Trophoblast cell (in vitro differentiated cells and primary cell): ENCODE measurements around the gene KRT6A.

ENCODE experiments used
- DNase-seq, 2 donors: peaks; one replicate each; pipeline ENCODE4 v3.0.0-alpha.2; 2016
- H2AFZ ChIP-seq: 2 replicates; pipeline ENCODE4 v1.6.1; 2013; ENCODE audit warnings: low read length, moderate library complexity, mild to moderate bottlenecking; ENCODE audit not compliant: insufficient read depth, poor library complexity
- H2AK5ac ChIP-seq: 2 replicates; pipeline ENCODE4 v1.6.1; 2013; ENCODE audit warnings: mild to moderate bottlenecking, low read length
- H2BK120ac ChIP-seq: 2 replicates; pipeline ENCODE4 v1.6.1; 2013; ENCODE audit warnings: low read length, mild to moderate bottlenecking, moderate library complexity; ENCODE audit not compliant: insufficient read depth, poor library complexity
- H2BK12ac ChIP-seq: 2 replicates; pipeline ENCODE4 v1.6.1; 2013; ENCODE audit warnings: mild to moderate bottlenecking, low read length, moderate library complexity
- H2BK5ac ChIP-seq: 2 replicates; pipeline ENCODE4 v1.6.1; 2013; ENCODE audit warnings: low read length, low read depth, moderate library complexity, mild to moderate bottlenecking; ENCODE audit not compliant: poor library complexity
- H3K14ac ChIP-seq: 2 replicates; pipeline ENCODE4 v1.6.1; 2013; ENCODE audit warnings: mild to moderate bottlenecking, low read length
- H3K18ac ChIP-seq: 2 replicates; pipeline ENCODE4 v1.6.1; 2013; ENCODE audit warnings: mild to moderate bottlenecking, low read length
- H3K23ac ChIP-seq: 2 replicates; pipeline ENCODE4 v1.6.1; 2013; ENCODE audit warnings: low read length
- H3K27ac ChIP-seq: 2 replicates; pipeline ENCODE4 v1.5.1; 2013; ENCODE audit warnings: low read depth, mild to moderate bottlenecking, inconsistent platforms, low read length, moderate library complexity
- H3K27me3 ChIP-seq: 2 replicates; pipeline ENCODE4 v1.6.1; 2013; ENCODE audit warnings: inconsistent platforms, mild to moderate bottlenecking, low read length, moderate library complexity; ENCODE audit not compliant: insufficient read depth
- H3K36me3 ChIP-seq, 2 experiments: 1 replicate in 1 of 2; 2 replicates in 1 of 2; pipeline ENCODE4 v1.6.1; 2013; ENCODE audit warnings: low read length in 2 of 2, mild to moderate bottlenecking in 2 of 2, moderate library complexity in 1 of 2; ENCODE audit not compliant: insufficient read depth in 2 of 2, control insufficient read depth in 1 of 2
- H3K4ac ChIP-seq: 2 replicates; pipeline ENCODE4 v1.6.1; 2013; ENCODE audit warnings: low read depth, mild to moderate bottlenecking, low read length, moderate library complexity
- H3K4me1 ChIP-seq, 2 experiments: 1 replicate in 1 of 2; 2 replicates in 1 of 2; pipeline ENCODE4 v1.6.1; 2013; ENCODE audit warnings: low read length in 2 of 2, mild to moderate bottlenecking in 2 of 2, moderate library complexity in 1 of 2; ENCODE audit not compliant: insufficient read depth in 2 of 2, control insufficient read depth in 1 of 2
- H3K4me2 ChIP-seq: 2 replicates; pipeline ENCODE4 v1.6.1; 2013; ENCODE audit warnings: inconsistent platforms, mild to moderate bottlenecking, low read length, moderate library complexity
- H3K4me3 ChIP-seq: 2 replicates; pipeline ENCODE4 v1.5.1; 2013; ENCODE audit warnings: mild to moderate bottlenecking, low read depth, low read length, inconsistent platforms
- H3K79me1 ChIP-seq: one replicate; pipeline ENCODE4 v1.6.1; 2013; ENCODE audit warnings: low read length
- H3K79me2 ChIP-seq: 2 replicates; pipeline ENCODE4 v1.6.1; 2013; ENCODE audit warnings: low read length, mild to moderate bottlenecking; ENCODE audit not compliant: control insufficient read depth, insufficient read depth, poor library complexity
- H3K9ac ChIP-seq: 2 replicates; pipeline ENCODE4 v1.6.1; 2013; ENCODE audit warnings: mild to moderate bottlenecking, low read length
- H3K9me3 ChIP-seq: 2 replicates; pipeline ENCODE4 v1.6.1; 2013; ENCODE audit warnings: low read depth, mild to moderate bottlenecking, control low read depth, inconsistent platforms, low read length; ENCODE audit not compliant: insufficient read depth
- H4K12ac ChIP-seq: 2 replicates; pipeline ENCODE4 v1.6.1; 2013; ENCODE audit warnings: low read depth, mild to moderate bottlenecking, low read length, moderate library complexity
- H4K8ac ChIP-seq: 2 replicates; pipeline ENCODE4 v1.6.1; 2013; ENCODE audit warnings: low read depth, mild to moderate bottlenecking, low read length, moderate library complexity
- H4K91ac ChIP-seq: one replicate; pipeline ENCODE4 v1.6.1; 2013; ENCODE audit warnings: low read depth, mild to moderate bottlenecking, low read length, moderate library complexity
- WGBS: extraction: QIAGEN DNeasy Blood & Tissue Kit; methylation state at CpG from one replicate; pipeline ENCODE4 v1.1.7; 2013; ENCODE audit warnings: missing lambda C conversion rate; ENCODE audit not compliant: insufficient read length, insufficient coverage; ENCODE audit errors: extremely low coverage; 5-methylcytosine and 5-hydroxymethylcytosine counted together

Gene KRT6A

GRCh38 chr12:52528641-52529143 lies 35.6 kb upstream of the KRT6A start:
- WGBS: no CpG with 5 or more reads among the region's 8 CpGs
- Histone ChIP-seq H3K27ac (no peak overlapping the region), H3K4me3 (no peak overlapping the region), H3K36me3 (no peaks in the 10 kb centered on the region), H2AK5ac (no peak overlapping the region), H3K27me3 (no peaks in the 10 kb centered on the region), H3K23ac (no peak overlapping the region), H3K14ac (no peak overlapping the region), H3K9ac (no peak overlapping the region), H3K79me2 (no peaks in the 10 kb centered on the region), H3K79me1 (no peaks in the 10 kb centered on the region), H3K4me2 (no peak overlapping the region), H2BK5ac (no peak overlapping the region), H4K12ac (no peak overlapping the region), H3K9me3 (peaks cover 4% of the 10 kb centered on the region), H3K18ac (no peak overlapping the region), H2AFZ (no peak overlapping the region), H4K8ac (no peak overlapping the region), H2BK120ac (no peak overlapping the region), H2BK12ac (no peak overlapping the region), H4K91ac (no peak overlapping the region), H3K4ac (no peak overlapping the region), H3K4me1 (peaks cover 8% of the 10 kb centered on the region in 2 experiments)
- DNase-seq: no peak

- no peak overlapping the region for H3K27ac ChIP-seq
- H4K91ac ChIP-seq: no peak overlapping the region
- H2AFZ ChIP-seq: no peak overlapping the region
- H3K4me3 ChIP-seq: no peak overlapping the region
- no peaks in the 10 kb centered on the region for H3K27me3 ChIP-seq
- no peak overlapping the region for H2BK5ac ChIP-seq
- H3K4me1 ChIP-seq: peaks cover 14 to 16% of the 10 kb centered on the region in 2 experiments
- no peaks in the 10 kb centered on the region for H3K36me3 ChIP-seq
- no peak overlapping the region for H3K18ac ChIP-seq
- H2AK5ac ChIP-seq: no peak overlapping the region
- no peak overlapping the region for H4K8ac ChIP-seq
- no peak overlapping the region for H2BK120ac ChIP-seq
- H3K79me2 ChIP-seq: no peaks in the 10 kb centered on the region
- H3K9ac ChIP-seq: no peak overlapping the region
- no CpG with 5 or more reads among the region's 4 CpGs for WGBS
- H3K4me2 ChIP-seq: no peak overlapping the region
- no peak for DNase-seq
- H3K23ac ChIP-seq: no peak overlapping the region
- no peak overlapping the region for H3K4ac ChIP-seq
- no peak overlapping the region for H2BK12ac ChIP-seq
- H3K14ac ChIP-seq: no peak overlapping the region
- no peaks in the 10 kb centered on the region for H3K79me1 ChIP-seq
- no peaks in the 10 kb centered on the region for H3K9me3 ChIP-seq
- H4K12ac ChIP-seq: no peak overlapping the region
These were observed 34.2 kb upstream of the KRT6A start for GRCh38 chr12:52527121-52527800.

- no CpG with 5 or more reads among the region's 8 CpGs for WGBS
- Histone ChIP-seq H4K91ac (no peak overlapping the region), H3K18ac (no peak overlapping the region), H4K12ac (no peak overlapping the region), H3K4ac (no peak overlapping the region), H3K4me2 (no peak overlapping the region), H3K9me3 (no peaks in the 10 kb centered on the region), H4K8ac (no peak overlapping the region), H3K9ac (no peak overlapping the region), H3K79me2 (no peaks in the 10 kb centered on the region), H2BK120ac (no peak overlapping the region), H3K27me3 (no peaks in the 10 kb centered on the region), H2AFZ (no peak overlapping the region), H3K36me3 (no peaks in the 10 kb centered on the region), H3K4me1 (peaks cover 21 to 23% of the 10 kb centered on the region in 2 experiments), H3K79me1 (no peaks in the 10 kb centered on the region), H2AK5ac (no peak overlapping the region), H3K4me3 (no peak overlapping the region), H3K23ac (no peak overlapping the region), H2BK12ac (no peak overlapping the region), H3K27ac (no peak overlapping the region), H3K14ac (no peak overlapping the region), H2BK5ac (no peak overlapping the region)
- no peak for DNase-seq
These were observed 33.5 kb upstream of the KRT6A start for GRCh38 chr12:52526511-52526951.

- H2BK120ac ChIP-seq: no peak overlapping the region
- H3K23ac ChIP-seq: no peak overlapping the region
- no peak overlapping the region for H2BK12ac ChIP-seq
- no peaks in the 10 kb centered on the region for H3K79me2 ChIP-seq
- no peak overlapping the region for H4K91ac ChIP-seq
- no peak overlapping the region for H3K18ac ChIP-seq
- no peak overlapping the region for H3K27ac ChIP-seq
- no peak overlapping the region for H3K14ac ChIP-seq
- no CpG with 5 or more reads among the region's 13 CpGs for WGBS
- no peak overlapping the region for H4K12ac ChIP-seq
- no peaks in the 10 kb centered on the region for H3K79me1 ChIP-seq
- H3K4me2 ChIP-seq: no peak overlapping the region
- H2AK5ac ChIP-seq: no peak overlapping the region
- no peaks in the 10 kb centered on the region for H3K36me3 ChIP-seq
- no peak overlapping the region for H4K8ac ChIP-seq
- H2AFZ ChIP-seq: no peak overlapping the region
- H3K9ac ChIP-seq: no peak overlapping the region
- H3K4me1 ChIP-seq: peaks cover 28 to 29% of the 10 kb centered on the region in 2 experiments
- H3K9me3 ChIP-seq: no peaks in the 10 kb centered on the region
- H3K27me3 ChIP-seq: no peaks in the 10 kb centered on the region
- no peak overlapping the region for H2BK5ac ChIP-seq
- no peak overlapping the region for H3K4me3 ChIP-seq
- H3K4ac ChIP-seq: no peak overlapping the region
- DNase-seq: no peak
These were observed 32.8 kb upstream of the KRT6A start for GRCh38 chr12:52525661-52526499.
